Endothelial cell of umbilical vein (primary cell): ENCODE measurements around the gene CCT3. TPM values are rescaled to one million over a fixed set of nuclear protein-coding genes. Genes with fewer than 3 reads are reported as not detected.

Source experiments
- BruUV-seq: library from RNA; stranded (reverse); fragments of 400-500 nt; replicated peaks from 2 replicates; lab custom pipeline; 2021; lab: Mats Ljungman, UMichigan
- CTCF ChIA-PET: fragments of 300-600, 350-600 bp; sonication (Branson Sonifier 250); formaldehyde crosslinking; loops from one replicate; lab custom pipeline; 2021; ENCODE audit warnings: antibody characterized with exemption, inconsistent platforms; lab: Charles Lee
- POLR2A ChIA-PET: fragments of 300-600, 350-600 bp; sonication (Branson Sonifier 250); formaldehyde crosslinking; loops from one replicate; lab custom pipeline; 2021; ENCODE audit warnings: antibody characterized with exemption, inconsistent platforms; lab: Charles Lee
- DNase-seq: peaks from one replicate; pipeline ENCODE4 v3.0.0-alpha.2; 2011; ENCODE audit warnings: low read depth, low spot score
- FAIRE-seq: peaks from 2 replicates; lab custom pipeline; 2011; peaks lifted over from hg19 to GRCh38; lab: Jason Lieb, UNC
- H2AFZ ChIP-seq: 2 replicates; pipeline ENCODE4 v1.6.0; 2012; ENCODE audit warnings: low read depth, low read length, control low read depth, inconsistent platforms
- H3K27ac ChIP-seq: 2 replicates; pipeline ENCODE4 v1.5.1; 2011; ENCODE audit warnings: low read depth, mild to moderate bottlenecking, control low read depth, low read length, moderate library complexity; ENCODE audit not compliant: insufficient read depth
- H3K27me3 ChIP-seq, 2 experiments: 2 replicates each; pipeline versions ENCODE4 v1.6.0 to v1.6.1; 2011; ENCODE audit warnings: low read length in 2 of 2, mixed read lengths in 1 of 2; ENCODE audit not compliant: control insufficient read depth in 2 of 2, insufficient read depth in 2 of 2
- H3K36me3 ChIP-seq, 2 experiments: 2 replicates in 1 of 2; 3 replicates in 1 of 2; pipeline ENCODE4 v1.5.1; 2011; ENCODE audit warnings: low read length in 2 of 2, mild to moderate bottlenecking in 1 of 2, moderate library complexity in 1 of 2; ENCODE audit not compliant: control insufficient read depth in 2 of 2, insufficient read depth in 2 of 2; ENCODE audit errors: extremely low read depth in 1 of 2
- H3K4me1 ChIP-seq: 3 replicates; pipeline ENCODE4 v1.5.1; 2011; ENCODE audit warnings: mild to moderate bottlenecking, low read length; ENCODE audit not compliant: control insufficient read depth, insufficient read depth; ENCODE audit errors: extremely low read depth
- H3K4me2 ChIP-seq: 2 replicates; pipeline ENCODE4 v1.6.1; 2011; ENCODE audit warnings: low read length, control low read depth, mixed read lengths; ENCODE audit not compliant: insufficient read depth
- H3K4me3 ChIP-seq, 3 experiments: fragments of 200-600 bp in 1 of 3; sonication (generic), shearing (Covaris generic) in 1 of 3; replicated peaks in 1 of 3; 2 replicates each; pipeline ENCODE4 v1.5.1; 2011 to 2016; ENCODE audit warnings: control low read depth in 3 of 3, low read length in 3 of 3, mild to moderate bottlenecking in 2 of 3, inconsistent platforms in 1 of 3, low read depth in 1 of 3, moderate library complexity in 1 of 3; ENCODE audit not compliant: insufficient read depth in 1 of 3
- H3K79me2 ChIP-seq: 2 replicates; pipeline ENCODE4 v1.6.0; 2012; ENCODE audit warnings: low read length, inconsistent platforms; ENCODE audit not compliant: control insufficient read depth, insufficient read depth
- H3K9ac ChIP-seq: replicated peaks from 2 replicates; pipeline ENCODE3; 2011; ENCODE audit warnings: low read length, control low read depth; ENCODE audit not compliant: insufficient read depth; ENCODE audit errors: extremely low read depth
- H3K9me1 ChIP-seq: replicated peaks from 3 replicates; pipeline ENCODE4 v1.6.0; 2011; ENCODE audit warnings: mild to moderate bottlenecking, low read length; ENCODE audit not compliant: control insufficient read depth, insufficient read depth; ENCODE audit errors: extremely low read depth
- H3K9me3 ChIP-seq: replicated peaks from 2 replicates; pipeline ENCODE4 v1.5.1; 2012; ENCODE audit warnings: low read length, inconsistent platforms; ENCODE audit not compliant: control insufficient read depth, insufficient read depth
- H4K20me1 ChIP-seq: replicated peaks from 2 replicates; pipeline ENCODE3; 2011; ENCODE audit warnings: mild to moderate bottlenecking, low read length; ENCODE audit not compliant: control insufficient read depth, insufficient read depth; ENCODE audit errors: extremely low read depth
- EZH2 ChIP-seq: IDR thresholded peaks from 2 replicates; pipeline ENCODE4 v1.6.1; 2012; ENCODE audit warnings: borderline replicate concordance, low read depth, mild to moderate bottlenecking, moderate library complexity, low read length, inconsistent platforms; ENCODE audit not compliant: severe bottlenecking
- FOS ChIP-seq: IDR thresholded peaks from 2 replicates; pipeline ENCODE4 v1.6.1; 2011; ENCODE audit warnings: mild to moderate bottlenecking, low read length, moderate library complexity, borderline replicate concordance; ENCODE audit not compliant: insufficient read depth
- GATA2 ChIP-seq: IDR thresholded peaks from 2 replicates; pipeline ENCODE4 v1.7.0; 2011; ENCODE audit warnings: low read depth, mild to moderate bottlenecking, moderate library complexity, mixed read lengths, low read length; ENCODE audit not compliant: insufficient read length, insufficient read depth
- JUN ChIP-seq: IDR thresholded peaks from 2 replicates; pipeline ENCODE4 v1.6.1; 2011; ENCODE audit warnings: borderline replicate concordance, low read depth; ENCODE audit not compliant: insufficient read length, insufficient read depth
- MYC ChIP-seq: IDR thresholded peaks from one replicate; pipeline ENCODE4 v1.6.1; 2011; ENCODE audit warnings: mild to moderate bottlenecking, low read depth, low read length
- POLR2A ChIP-seq: IDR thresholded peaks from 2 replicates; pipeline ENCODE4 v1.6.1; 2012; ENCODE audit warnings: low read depth, mild to moderate bottlenecking, control low read depth, low read length
- dilution Hi-C: fragments of 300-500 bp; cut with MboI; formaldehyde crosslinking; loops from one replicate; pipeline ENCODE4 v1.15.0; 2019; ENCODE audit warnings: low sequenced_read_pairs; ENCODE audit not compliant: extremely low pct_ligation_motif_present
- intact Hi-C: fragments of 100-400 bp; cut with micrococcal nuclease; formaldehyde crosslinking; loops from one replicate; pipeline ENCODE4 v1.10.0; 2022
- polyA plus RNA-seq, 4 experiments: library from polyadenylated mRNA; depleted of rRNA in 3 of 4; stranded (reverse) in 3 of 4; unstranded in 1 of 4; fragments of >200 nt; gene quantifications; 2 replicates each; pipeline versions ENCODE4 v1.2.1 to v1.2.3, GENCODE V29; 2011 to 2012; ENCODE audit warnings: missing spikeins in 1 of 4
- total RNA-seq: library from RNA; stranded (reverse); gene quantifications from 2 replicates; pipeline ENCODE4 v1.2.3, GENCODE V29; 2021
- TF ChIP-seq, protein P1 (sequence below): IDR thresholded peaks from 2 replicates; pipeline ENCODE4 v1.6.1; 2011; ENCODE audit not compliant: insufficient read depth, insufficient read length
- TF ChIP-seq, protein P2 (sequence below), 2 donors: IDR thresholded peaks; 1 replicate in 1 of 2; 2 replicates in 1 of 2; pipeline ENCODE4 v1.5.1; 2011; ENCODE audit warnings: low read length in 2 of 2, mild to moderate bottlenecking in 2 of 2, moderate library complexity in 2 of 2, control low read depth in 1 of 2, inconsistent platforms in 1 of 2, low read depth in 1 of 2; ENCODE audit not compliant: insufficient read depth in 1 of 2; ENCODE audit errors: extremely low read depth in 1 of 2

CCT3 gene
- total and polyA plus RNA-seq, 2 donors (not counting 3 experiments of a cell fraction or from before 2014, with no cell fraction given), result 276 to 367 TPM

DNA sequence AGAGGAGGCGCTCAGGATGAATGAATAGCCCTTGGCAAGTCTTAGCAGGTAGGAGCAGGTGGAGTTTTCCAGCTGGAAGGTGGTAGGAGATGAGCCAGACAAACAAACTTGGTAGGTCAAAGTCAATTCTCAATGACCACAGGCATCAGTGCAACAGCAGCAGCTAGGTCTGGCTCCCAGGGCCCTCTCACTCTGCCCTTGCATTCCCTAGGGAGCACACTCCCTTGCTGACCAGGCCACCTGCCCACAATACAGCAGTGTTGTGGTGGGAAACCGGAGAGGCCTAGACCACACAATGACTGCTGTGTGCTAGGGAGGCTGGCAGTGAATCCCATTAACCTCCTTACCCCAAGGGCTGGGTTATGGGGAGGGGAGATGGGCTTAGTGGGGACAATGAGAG, 77.2 kb downstream of the CCT3 start:
- dilution Hi-C loops, result no loop called here
- Histone ChIP-seq H2AFZ (no peak overlapping the region), H3K27me3 (no peaks in the 10 kb centered on the region), H3K27ac (no peak overlapping the region), H3K36me3 (peaks cover 26 to 73% of the 10 kb centered on the region in 2 experiments), H3K79me2 (no peaks in the 10 kb centered on the region), H3K9me1 (no peaks in the 10 kb centered on the region), H4K20me1 (no peaks in the 10 kb centered on the region), H3K4me1 (no peaks in the 10 kb centered on the region), H3K4me2 (no peak overlapping the region), H3K4me3 (no peak overlapping the region), H3K9ac (no peak overlapping the region), H3K9me3 (no peaks in the 10 kb centered on the region)
- TF ChIP-seq FOS, result no peak
- no peak for TF ChIP-seq EZH2
- TF ChIP-seq, protein P1, sequence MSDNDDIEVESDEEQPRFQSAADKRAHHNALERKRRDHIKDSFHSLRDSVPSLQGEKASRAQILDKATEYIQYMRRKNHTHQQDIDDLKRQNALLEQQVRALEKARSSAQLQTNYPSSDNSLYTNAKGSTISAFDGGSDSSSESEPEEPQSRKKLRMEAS, result no peak
- TF ChIP-seq GATA2, result no peak
- TF ChIP-seq POLR2A, result no peak
- TF ChIP-seq MYC, result no peak
- TF ChIP-seq, protein P2, sequence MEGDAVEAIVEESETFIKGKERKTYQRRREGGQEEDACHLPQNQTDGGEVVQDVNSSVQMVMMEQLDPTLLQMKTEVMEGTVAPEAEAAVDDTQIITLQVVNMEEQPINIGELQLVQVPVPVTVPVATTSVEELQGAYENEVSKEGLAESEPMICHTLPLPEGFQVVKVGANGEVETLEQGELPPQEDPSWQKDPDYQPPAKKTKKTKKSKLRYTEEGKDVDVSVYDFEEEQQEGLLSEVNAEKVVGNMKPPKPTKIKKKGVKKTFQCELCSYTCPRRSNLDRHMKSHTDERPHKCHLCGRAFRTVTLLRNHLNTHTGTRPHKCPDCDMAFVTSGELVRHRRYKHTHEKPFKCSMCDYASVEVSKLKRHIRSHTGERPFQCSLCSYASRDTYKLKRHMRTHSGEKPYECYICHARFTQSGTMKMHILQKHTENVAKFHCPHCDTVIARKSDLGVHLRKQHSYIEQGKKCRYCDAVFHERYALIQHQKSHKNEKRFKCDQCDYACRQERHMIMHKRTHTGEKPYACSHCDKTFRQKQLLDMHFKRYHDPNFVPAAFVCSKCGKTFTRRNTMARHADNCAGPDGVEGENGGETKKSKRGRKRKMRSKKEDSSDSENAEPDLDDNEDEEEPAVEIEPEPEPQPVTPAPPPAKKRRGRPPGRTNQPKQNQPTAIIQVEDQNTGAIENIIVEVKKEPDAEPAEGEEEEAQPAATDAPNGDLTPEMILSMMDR (IDR thresholded peaks at IDR 0.05; ENCODE audit: extremely low read depth in 1 of 2, insufficient read depth in 1 of 2, low read depth in 1 of 2, low read length in 2 of 2), result no peak
- TF ChIP-seq JUN, result no peak
- DNase-seq, result no peak
- ChIA-PET CTCF (interaction anchor here (1.2 to 1.7 kb wide), 2 partner anchors 13 to 36 kb away, joined by 3 to 8 read pairs; partner anchors contain the start of gene PAQR6), POLR2A (no interaction called here)
- FAIRE-seq, result no peak
- intact Hi-C loops, result loop anchor here (1.0 kb wide), 1 partner anchor 115 kb away; no protein-coding TSS in a partner anchor
- BruUV-seq, result no TSS peak
